ENCODE results near the gene EXOC3.
"Not testable (repeated sequence)": the region's sequence is repeated elsewhere in the genome, so short reads cannot be mapped to it uniquely, and the experiment has no call there.

The EXOC3 gene

DNA sequence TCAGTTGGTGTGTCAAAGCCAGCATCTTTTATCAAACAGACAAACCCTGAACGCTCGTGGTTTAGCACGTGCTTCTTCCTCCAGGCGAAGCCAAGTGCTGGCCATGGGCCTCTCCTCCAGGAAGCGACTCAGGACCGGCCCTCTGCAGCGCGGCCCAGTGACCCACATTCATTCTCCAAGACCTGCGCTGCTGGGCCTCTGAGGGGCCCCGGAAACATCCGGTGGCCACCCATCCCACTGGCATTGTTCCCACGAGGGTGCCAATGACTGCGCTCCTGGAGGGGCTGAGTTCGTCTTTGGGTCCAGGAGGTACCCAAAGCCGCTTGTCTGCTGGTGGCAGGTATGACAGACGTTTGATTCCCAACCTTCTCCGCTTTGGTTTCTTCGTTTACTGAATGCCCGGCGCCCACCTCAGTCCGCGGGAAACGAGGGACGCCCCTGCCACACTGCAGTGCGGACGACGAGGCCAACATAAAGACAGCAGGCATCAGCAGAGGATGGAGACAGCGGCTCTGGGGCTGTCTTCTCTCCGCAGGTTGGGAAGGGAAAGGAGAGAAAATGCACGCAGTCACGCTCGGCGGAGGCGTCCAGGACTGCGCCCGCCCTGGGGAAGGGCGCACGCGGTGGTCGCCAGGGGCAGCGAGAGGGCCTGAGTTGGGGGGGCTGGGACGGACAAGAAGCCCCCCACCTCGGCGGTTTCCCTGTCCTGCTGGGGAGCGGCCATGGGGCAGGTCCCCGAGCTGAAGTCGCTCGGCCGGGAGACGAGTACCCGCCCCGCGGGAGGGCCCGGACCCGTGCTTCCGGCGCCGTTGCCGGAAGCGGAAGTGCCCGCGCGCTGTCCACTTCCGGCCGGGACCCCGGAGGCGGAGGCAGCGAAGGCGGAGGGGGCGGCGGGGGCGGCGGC, at the start of gene EXOC3:
Gene EXOC3 (plus strand): TSS at position 842 of the 904 bp plus-strand sequence. CDS start 3,030 bp downstream, outside the sequence.
- peak; percentile 30 for DNase-seq (ENCODE audit: low read depth, low spot score)
- H3K27me3 ChIP-seq (ENCODE audit: insufficient read depth, insufficient read length) = no peaks in the 10 kb centered on the region
- peaks cover 16% of the 10 kb centered on the region for H3K4me1 ChIP-seq (ENCODE audit: insufficient read depth, insufficient read length)
- peak within 1 kb of the TSS; percentile 72 for H3K4me3 ChIP-seq (ENCODE audit: insufficient read length, low read depth)
- peaks cover 20% of the 10 kb centered on the region for H3K36me3 ChIP-seq (ENCODE audit: insufficient read depth, insufficient read length, low read length)
- H3K9me3 ChIP-seq (ENCODE audit: insufficient read depth, low read length) = no peaks in the 10 kb centered on the region
- TF ChIP-seq SUZ12 (IDR thresholded peaks at IDR 0.05; ENCODE audit: extremely low read depth, insufficient read depth, insufficient read length) (no peak), ZNF274 (IDR thresholded peaks at IDR 0.05; ENCODE audit: low read depth, low read length) (no peak), YY1 (IDR thresholded peaks at IDR 0.05; ENCODE audit: insufficient read depth, insufficient read length) (no peak)
- peak within 1 kb of the TSS; percentile 87 for H3K9ac ChIP-seq (ENCODE audit: insufficient read length, low read depth)

DNA sequence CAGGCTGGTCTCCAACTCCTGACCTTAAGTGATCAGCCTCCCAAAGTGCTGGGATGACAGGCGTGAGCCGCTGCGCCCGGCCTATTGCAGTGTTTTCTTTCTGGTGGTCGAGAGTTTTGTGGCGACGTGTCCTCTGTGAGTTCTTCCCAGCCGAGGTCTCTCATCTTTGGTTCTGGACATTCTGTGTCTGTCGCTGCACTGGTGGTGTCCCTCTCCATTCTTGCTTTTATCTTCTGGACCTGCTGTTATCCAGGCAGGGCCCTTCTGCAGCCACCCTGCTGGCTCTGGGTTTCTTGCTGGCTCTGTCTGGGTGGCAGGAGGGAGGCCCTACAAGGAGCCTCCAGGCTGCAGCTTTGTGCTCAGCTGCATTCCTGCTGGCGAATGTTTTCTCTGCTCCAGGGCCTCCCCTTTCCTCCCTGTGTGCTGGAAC, 49.1 kb upstream of the EXOC3 start:
- no peaks in the 10 kb centered on the region for H3K27me3 ChIP-seq (ENCODE audit: insufficient read depth, insufficient read length)
- peak; percentile 22 for DNase-seq (ENCODE audit: low read depth, low spot score)
- no peak overlapping the region for H3K9ac ChIP-seq (ENCODE audit: insufficient read length, low read depth)
- no peak overlapping the region for H3K4me3 ChIP-seq (ENCODE audit: insufficient read length, low read depth)
- H3K4me1 ChIP-seq (ENCODE audit: insufficient read depth, insufficient read length) = peaks cover 19% of the 10 kb centered on the region
- TF ChIP-seq YY1 (IDR thresholded peaks at IDR 0.05; ENCODE audit: insufficient read depth, insufficient read length) = no peak
- TF ChIP-seq SUZ12 (IDR thresholded peaks at IDR 0.05; ENCODE audit: extremely low read depth, insufficient read depth, insufficient read length) = no peak
- no peak for TF ChIP-seq ZNF274 (IDR thresholded peaks at IDR 0.05; ENCODE audit: low read depth, low read length)
- no peaks in the 10 kb centered on the region for H3K36me3 ChIP-seq (ENCODE audit: insufficient read depth, insufficient read length, low read length)
- H3K9me3 ChIP-seq (ENCODE audit: insufficient read depth, low read length) = no peaks in the 10 kb centered on the region

- TF ChIP-seq SUZ12 (IDR thresholded peaks at IDR 0.05; ENCODE audit: extremely low read depth, insufficient read depth, insufficient read length) = no peak
- no peak for TF ChIP-seq YY1 (IDR thresholded peaks at IDR 0.05; ENCODE audit: insufficient read depth, insufficient read length)
- TF ChIP-seq ZNF274 (IDR thresholded peaks at IDR 0.05; ENCODE audit: low read depth, low read length) = no peak
- Histone ChIP-seq H3K4me1 (ENCODE audit: insufficient read depth, insufficient read length) (peaks cover 21% of the 10 kb centered on the region), H3K4me3 (ENCODE audit: insufficient read length, low read depth) (no peak overlapping the region), H3K27me3 (ENCODE audit: insufficient read depth, insufficient read length) (no peaks in the 10 kb centered on the region), H3K9ac (ENCODE audit: insufficient read length, low read depth) (peak overlapping the region; percentile 26), H3K9me3 (ENCODE audit: insufficient read depth, low read length) (no peaks in the 10 kb centered on the region), H3K36me3 (ENCODE audit: insufficient read depth, insufficient read length, low read length) (no peaks in the 10 kb centered on the region)
- no peak for DNase-seq (ENCODE audit: low read depth, low spot score)
Observed at GRCh38 chr5:394671-395155, 48.3 kb upstream of the EXOC3 start.

DNA sequence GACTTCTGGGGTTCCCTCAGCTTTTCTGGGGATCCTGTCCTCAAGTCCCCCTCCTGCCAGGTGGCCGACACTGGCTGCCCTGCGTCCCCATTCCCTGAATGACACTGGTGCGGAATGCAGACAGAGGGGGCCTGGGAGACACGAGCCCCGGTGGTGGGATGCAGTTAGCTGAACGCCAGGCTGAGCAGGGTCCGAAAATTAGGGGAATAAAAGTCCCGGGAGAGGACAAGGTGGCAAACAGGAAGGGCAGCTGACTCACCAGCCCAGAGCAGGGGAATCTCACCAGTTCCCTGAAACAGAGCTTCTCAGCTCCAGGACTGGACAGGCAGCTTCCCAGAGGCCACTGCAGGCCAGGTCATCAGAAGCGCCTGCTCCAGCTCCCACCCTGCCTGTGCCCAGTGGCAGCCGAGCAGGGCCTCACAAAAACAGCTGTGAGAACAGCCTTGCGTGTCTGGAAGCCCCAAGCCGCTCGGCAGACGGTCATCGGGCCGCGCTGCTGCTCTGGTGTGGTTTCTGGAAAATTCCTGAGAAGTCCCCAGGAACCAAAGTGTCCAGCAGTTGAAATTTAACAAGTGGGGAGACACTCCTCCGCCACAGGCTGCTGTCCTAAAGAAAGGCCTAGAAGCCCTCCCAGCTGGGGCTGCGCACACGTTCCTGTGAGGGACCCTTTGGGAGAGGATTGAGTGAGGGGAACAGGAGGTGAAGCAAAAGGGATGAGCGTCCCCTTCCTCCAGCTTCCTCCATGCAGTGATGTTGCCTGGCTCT, 47.6 kb upstream of the EXOC3 start:
- no peaks in the 10 kb centered on the region for H3K27me3 ChIP-seq (ENCODE audit: insufficient read depth, insufficient read length)
- TF ChIP-seq YY1 (IDR thresholded peaks at IDR 0.05; ENCODE audit: insufficient read depth, insufficient read length) (no peak), SUZ12 (IDR thresholded peaks at IDR 0.05; ENCODE audit: extremely low read depth, insufficient read depth, insufficient read length) (no peak), ZNF274 (IDR thresholded peaks at IDR 0.05; ENCODE audit: low read depth, low read length) (no peak)
- H3K9me3 ChIP-seq (ENCODE audit: insufficient read depth, low read length) = no peaks in the 10 kb centered on the region
- H3K4me3 ChIP-seq (ENCODE audit: insufficient read length, low read depth) = no peak overlapping the region
- DNase-seq (ENCODE audit: low read depth, low spot score) = no peak
- H3K4me1 ChIP-seq (ENCODE audit: insufficient read depth, insufficient read length) = peaks cover 21% of the 10 kb centered on the region
- H3K9ac ChIP-seq (ENCODE audit: insufficient read length, low read depth) = no peak overlapping the region
- H3K36me3 ChIP-seq (ENCODE audit: insufficient read depth, insufficient read length, low read length) = no peaks in the 10 kb centered on the region

GRCh38 chr5:395921-396530, 47.0 kb upstream of the EXOC3 start:
- no peaks in the 10 kb centered on the region for H3K9me3 ChIP-seq (ENCODE audit: insufficient read depth, low read length)
- H3K4me3 ChIP-seq (ENCODE audit: insufficient read length, low read depth) = no peak overlapping the region
- peaks cover 21% of the 10 kb centered on the region for H3K4me1 ChIP-seq (ENCODE audit: insufficient read depth, insufficient read length)
- no peaks in the 10 kb centered on the region for H3K36me3 ChIP-seq (ENCODE audit: insufficient read depth, insufficient read length, low read length)
- no peak overlapping the region for H3K9ac ChIP-seq (ENCODE audit: insufficient read length, low read depth)
- H3K27me3 ChIP-seq (ENCODE audit: insufficient read depth, insufficient read length) = no peaks in the 10 kb centered on the region
- DNase-seq (ENCODE audit: low read depth, low spot score) = no peak
- TF ChIP-seq SUZ12 (IDR thresholded peaks at IDR 0.05; ENCODE audit: extremely low read depth, insufficient read depth, insufficient read length) (no peak), YY1 (IDR thresholded peaks at IDR 0.05; ENCODE audit: insufficient read depth, insufficient read length) (no peak), ZNF274 (IDR thresholded peaks at IDR 0.05; ENCODE audit: low read depth, low read length) (no peak)

- Histone ChIP-seq H3K9me3 (ENCODE audit: insufficient read depth, low read length) (no peaks in the 10 kb centered on the region), H3K9ac (ENCODE audit: insufficient read length, low read depth) (no peak overlapping the region), H3K4me3 (ENCODE audit: insufficient read length, low read depth) (no peak overlapping the region), H3K36me3 (ENCODE audit: insufficient read depth, insufficient read length, low read length) (no peaks in the 10 kb centered on the region), H3K4me1 (ENCODE audit: insufficient read depth, insufficient read length) (peaks cover 20% of the 10 kb centered on the region), H3K27me3 (ENCODE audit: insufficient read depth, insufficient read length) (no peaks in the 10 kb centered on the region)
- TF ChIP-seq SUZ12 (IDR thresholded peaks at IDR 0.05; ENCODE audit: extremely low read depth, insufficient read depth, insufficient read length) (no peak), YY1 (IDR thresholded peaks at IDR 0.05; ENCODE audit: insufficient read depth, insufficient read length) (no peak), ZNF274 (IDR thresholded peaks at IDR 0.05; ENCODE audit: low read depth, low read length) (no peak)
- DNase-seq (ENCODE audit: low read depth, low spot score) = no peak
Observed at GRCh38 chr5:396531-396961, 46.4 kb upstream of the EXOC3 start.

DNA sequence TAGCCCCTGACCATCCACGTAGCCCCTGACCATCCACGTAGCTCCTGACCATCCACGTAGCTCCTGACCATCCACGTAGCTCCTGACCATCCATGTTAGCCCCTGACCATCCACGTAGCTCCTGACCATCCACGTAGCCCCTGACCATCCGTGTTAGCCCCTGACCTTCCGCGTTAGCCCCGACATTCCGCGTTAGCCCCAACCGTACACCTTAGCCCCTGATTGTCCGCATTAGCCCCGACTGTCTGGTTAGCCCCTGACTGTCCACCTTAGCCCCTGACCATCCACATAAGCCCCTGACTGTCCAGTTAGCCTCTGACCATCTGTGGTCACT, 44.9 kb upstream of the EXOC3 start:
- H3K36me3 ChIP-seq (ENCODE audit: insufficient read depth, insufficient read length, low read length); H3K9me3 ChIP-seq (ENCODE audit: insufficient read depth, low read length); H3K27me3 ChIP-seq (ENCODE audit: insufficient read depth, insufficient read length); DNase-seq (ENCODE audit: low read depth, low spot score); H3K9ac ChIP-seq (ENCODE audit: insufficient read length, low read depth); H3K4me3 ChIP-seq (ENCODE audit: insufficient read length, low read depth): not testable (repeated sequence)
- peaks cover 13% of the 10 kb centered on the region for H3K4me1 ChIP-seq (ENCODE audit: insufficient read depth, insufficient read length)

Measured in NT2/D1 (cell line).